ENCODE measurements around the gene LANCL2.
"Not testable (repeated sequence)": the region's sequence is repeated elsewhere in the genome, so short reads cannot be mapped to it uniquely, and the experiment has no call there.

The LANCL2 gene

DNA sequence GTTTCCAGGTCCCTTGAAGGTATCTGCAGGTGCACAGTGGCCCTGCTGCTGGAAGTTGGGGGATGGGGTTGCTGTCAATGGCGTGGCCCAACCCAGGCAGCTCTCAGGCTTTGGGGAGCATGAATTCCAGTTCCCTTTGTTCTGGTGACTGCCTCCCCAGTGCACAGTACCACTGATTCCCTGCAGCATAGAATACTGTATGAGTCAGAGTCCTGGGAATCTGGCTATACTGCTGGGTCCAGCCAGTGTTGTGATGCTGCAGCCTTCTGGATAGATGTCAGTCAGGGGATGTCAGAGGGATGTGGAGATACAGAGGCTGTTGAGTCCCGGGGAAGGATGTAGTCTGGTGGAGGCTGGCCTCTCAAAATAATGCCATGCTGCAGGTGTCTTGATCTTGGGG, 99.3 kb downstream of the LANCL2 start:
- Histone ChIP-seq H3K27me3 (ENCODE audit: low read depth, low read length) (no peaks in the 10 kb centered on the region), H3K9me3 (ENCODE audit: control insufficient read depth in 1 of 2, low read length in 2 of 2) (no peaks in the 10 kb centered on the region), H3K4me3 (ENCODE audit: low read depth in 1 of 2, low read length in 2 of 2) (no peak overlapping the region), H3K27ac (ENCODE audit: low read length) (no peak overlapping the region), H3K36me3 (ENCODE audit: control insufficient read depth in 1 of 2, insufficient read depth in 2 of 2, low read length in 2 of 2) (peaks cover 20 to 22% of the 10 kb centered on the region in 2 donors), H3K4me1 (ENCODE audit: control insufficient read depth in 1 of 2, insufficient read depth in 2 of 2, low read length in 2 of 2) (no peaks in the 10 kb centered on the region)

GRCh38 chr7:55465691-55466090, 100.6 kb downstream of the LANCL2 start:
- no peaks in the 10 kb centered on the region for H3K9me3 ChIP-seq (ENCODE audit: control insufficient read depth in 1 of 2, low read length in 2 of 2)
- H3K4me1 ChIP-seq (ENCODE audit: control insufficient read depth in 1 of 2, insufficient read depth in 2 of 2, low read length in 2 of 2): no peaks in the 10 kb centered on the region
- H3K27me3 ChIP-seq (ENCODE audit: low read depth, low read length): no peaks in the 10 kb centered on the region
- H3K27ac ChIP-seq (ENCODE audit: low read length): no peak overlapping the region
- no peak overlapping the region for H3K4me3 ChIP-seq (ENCODE audit: low read depth in 1 of 2, low read length in 2 of 2)
- H3K36me3 ChIP-seq (ENCODE audit: control insufficient read depth in 1 of 2, insufficient read depth in 2 of 2, low read length in 2 of 2): peaks cover 20 to 22% of the 10 kb centered on the region in 2 donors

DNA sequence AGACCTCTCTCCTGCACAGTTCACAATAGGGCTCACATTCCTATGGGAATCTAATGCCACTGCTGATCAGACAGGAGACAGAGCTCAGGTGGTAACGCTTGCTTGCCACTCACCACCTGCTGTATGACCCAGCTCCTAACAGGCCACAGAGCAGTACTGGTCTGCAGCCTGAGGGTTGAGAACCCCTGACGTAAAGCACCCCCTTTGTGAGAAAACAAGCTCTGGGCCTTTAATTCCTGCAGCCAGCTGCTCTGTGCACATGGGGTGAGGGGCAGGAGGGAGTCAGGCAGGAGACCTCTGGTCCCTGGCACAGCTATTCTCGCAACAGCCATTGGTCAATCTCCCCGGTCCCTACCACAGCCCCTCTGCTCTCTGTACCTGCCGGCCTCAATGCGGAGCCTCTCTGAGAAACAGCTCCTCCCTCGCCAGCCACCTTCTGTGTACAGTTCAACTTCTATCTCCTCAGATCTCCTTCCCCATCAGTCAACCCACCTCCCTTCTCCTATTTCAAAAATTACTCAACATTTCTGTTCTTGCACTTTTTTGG, 102.0 kb downstream of the LANCL2 start:
- H3K4me1 ChIP-seq (ENCODE audit: control insufficient read depth in 1 of 2, insufficient read depth in 2 of 2, low read length in 2 of 2): no peaks in the 10 kb centered on the region
- no peak overlapping the region for H3K27ac ChIP-seq (ENCODE audit: low read length)
- H3K27me3 ChIP-seq (ENCODE audit: low read depth, low read length): no peaks in the 10 kb centered on the region
- no peak overlapping the region for H3K4me3 ChIP-seq (ENCODE audit: low read depth in 1 of 2, low read length in 2 of 2)
- H3K9me3 ChIP-seq (ENCODE audit: control insufficient read depth in 1 of 2, low read length in 2 of 2): no peaks in the 10 kb centered on the region
- H3K36me3 ChIP-seq (ENCODE audit: control insufficient read depth in 1 of 2, insufficient read depth in 2 of 2, low read length in 2 of 2): peaks cover 20 to 22% of the 10 kb centered on the region in 2 donors

- Histone ChIP-seq H3K36me3 (ENCODE audit: control insufficient read depth in 1 of 2, insufficient read depth in 2 of 2, low read length in 2 of 2) (peaks cover 20 to 21% of the 10 kb centered on the region in 2 donors), H3K9me3 (ENCODE audit: control insufficient read depth in 1 of 2, low read length in 2 of 2) (no peaks in the 10 kb centered on the region), H3K27ac (ENCODE audit: low read length) (no peak overlapping the region), H3K4me1 (ENCODE audit: control insufficient read depth in 1 of 2, insufficient read depth in 2 of 2, low read length in 2 of 2) (no peaks in the 10 kb centered on the region), H3K27me3 (ENCODE audit: low read depth, low read length) (no peaks in the 10 kb centered on the region), H3K4me3 (ENCODE audit: low read depth in 1 of 2, low read length in 2 of 2) (no peak overlapping the region)
These were observed 103.4 kb downstream of the LANCL2 start for GRCh38 chr7:55468495-55468894.

DNA sequence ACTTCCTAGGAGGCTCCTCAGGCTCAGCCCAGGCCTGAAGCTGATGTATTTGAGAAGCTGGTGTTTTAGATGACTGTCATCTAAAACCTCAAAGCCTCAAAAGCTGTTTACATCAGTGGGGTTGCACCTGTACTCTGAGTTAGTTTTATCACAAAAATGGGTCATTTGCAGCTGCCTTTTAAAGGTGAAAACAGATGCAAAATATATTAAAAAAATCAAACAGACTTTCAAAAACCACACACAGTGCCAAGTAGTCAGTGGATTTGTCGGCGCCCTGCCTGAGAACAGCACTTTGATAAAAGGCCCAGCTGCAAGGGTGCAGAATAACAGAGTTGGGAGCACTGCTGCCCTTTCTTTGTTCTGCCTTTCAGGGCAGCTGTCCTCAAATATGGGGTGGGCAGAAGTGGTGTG, 104.1 kb downstream of the LANCL2 start:
- no peaks in the 10 kb centered on the region for H3K9me3 ChIP-seq (ENCODE audit: control insufficient read depth in 1 of 2, low read length in 2 of 2)
- no peak overlapping the region for H3K27ac ChIP-seq (ENCODE audit: low read length)
- H3K4me1 ChIP-seq (ENCODE audit: control insufficient read depth in 1 of 2, insufficient read depth in 2 of 2, low read length in 2 of 2): no peaks in the 10 kb centered on the region
- no peak overlapping the region for H3K4me3 ChIP-seq (ENCODE audit: low read depth in 1 of 2, low read length in 2 of 2)
- no peaks in the 10 kb centered on the region for H3K27me3 ChIP-seq (ENCODE audit: low read depth, low read length)
- H3K36me3 ChIP-seq (ENCODE audit: control insufficient read depth in 1 of 2, insufficient read depth in 2 of 2, low read length in 2 of 2): peaks cover 13 to 14% of the 10 kb centered on the region in 2 donors

DNA sequence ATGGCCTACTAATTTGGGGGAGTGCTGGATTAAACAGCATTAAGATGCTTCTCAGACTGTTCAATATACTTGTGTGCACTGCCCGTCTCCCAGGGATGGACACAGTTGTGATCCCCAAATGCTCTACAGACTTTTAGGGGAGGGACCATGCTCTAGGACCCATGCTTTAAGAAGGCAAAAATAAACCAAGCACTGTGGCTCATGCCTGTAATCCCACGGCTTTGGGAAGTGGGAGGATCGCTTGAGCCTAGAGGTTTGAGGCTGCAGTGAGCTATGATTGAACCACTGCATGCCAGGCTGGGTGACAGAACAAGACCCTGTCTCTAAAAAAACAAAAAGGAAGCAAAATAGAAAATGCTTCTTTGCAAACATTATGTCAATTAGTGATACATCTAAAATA, 104.6 kb downstream of the LANCL2 start:
- Histone ChIP-seq H3K36me3 (ENCODE audit: control insufficient read depth in 1 of 2, insufficient read depth in 2 of 2, low read length in 2 of 2) (peaks cover 9 to 11% of the 10 kb centered on the region in 2 donors), H3K9me3 (ENCODE audit: control insufficient read depth in 1 of 2, low read length in 2 of 2) (no peaks in the 10 kb centered on the region), H3K4me3 (ENCODE audit: low read depth in 1 of 2, low read length in 2 of 2) (no peak overlapping the region), H3K4me1 (ENCODE audit: control insufficient read depth in 1 of 2, insufficient read depth in 2 of 2, low read length in 2 of 2) (no peaks in the 10 kb centered on the region), H3K27ac (ENCODE audit: low read length) (no peak overlapping the region), H3K27me3 (ENCODE audit: low read depth, low read length) (no peaks in the 10 kb centered on the region)

GRCh38 chr7:55470261-55470660, 105.1 kb downstream of the LANCL2 start:
- Histone ChIP-seq H3K4me1 (ENCODE audit: control insufficient read depth in 1 of 2, insufficient read depth in 2 of 2, low read length in 2 of 2) (no peaks in the 10 kb centered on the region), H3K4me3 (ENCODE audit: low read depth in 1 of 2, low read length in 2 of 2) (no peak overlapping the region), H3K27me3 (ENCODE audit: low read depth, low read length) (no peaks in the 10 kb centered on the region), H3K36me3 (ENCODE audit: control insufficient read depth in 1 of 2, insufficient read depth in 2 of 2, low read length in 2 of 2) (peaks cover 4 to 7% of the 10 kb centered on the region in 2 donors), H3K9me3 (ENCODE audit: control insufficient read depth in 1 of 2, low read length in 2 of 2) (no peaks in the 10 kb centered on the region), H3K27ac (ENCODE audit: low read length) (no peak overlapping the region)

DNA sequence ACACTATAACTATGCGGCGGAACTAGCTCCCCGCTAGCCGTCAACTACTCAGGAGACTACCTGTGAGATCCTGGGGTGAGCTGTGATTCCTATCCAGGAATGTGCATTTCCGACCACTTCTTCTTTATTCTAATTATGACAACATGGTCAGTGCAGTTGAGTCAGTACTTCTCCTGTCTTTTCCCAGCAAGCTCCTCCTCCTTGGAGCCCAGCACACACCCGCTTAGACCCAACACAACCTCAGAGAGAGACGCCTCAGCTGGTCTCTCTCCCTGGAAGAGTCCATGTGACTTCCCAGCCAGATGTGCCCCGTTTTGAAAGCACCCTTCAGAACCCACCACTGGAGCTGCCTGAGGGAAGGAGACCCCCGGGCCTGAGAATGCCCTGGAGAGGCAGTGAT, 106.5 kb downstream of the LANCL2 start:
- H3K36me3 ChIP-seq (ENCODE audit: control insufficient read depth in 1 of 2, insufficient read depth in 2 of 2, low read length in 2 of 2); H3K4me1 ChIP-seq (ENCODE audit: control insufficient read depth in 1 of 2, insufficient read depth in 2 of 2, low read length in 2 of 2); H3K4me3 ChIP-seq (ENCODE audit: low read depth in 1 of 2, low read length in 2 of 2); H3K27me3 ChIP-seq (ENCODE audit: low read depth, low read length); H3K9me3 ChIP-seq (ENCODE audit: control insufficient read depth in 1 of 2, low read length in 2 of 2); H3K27ac ChIP-seq (ENCODE audit: low read length): not testable (repeated sequence)

DNA sequence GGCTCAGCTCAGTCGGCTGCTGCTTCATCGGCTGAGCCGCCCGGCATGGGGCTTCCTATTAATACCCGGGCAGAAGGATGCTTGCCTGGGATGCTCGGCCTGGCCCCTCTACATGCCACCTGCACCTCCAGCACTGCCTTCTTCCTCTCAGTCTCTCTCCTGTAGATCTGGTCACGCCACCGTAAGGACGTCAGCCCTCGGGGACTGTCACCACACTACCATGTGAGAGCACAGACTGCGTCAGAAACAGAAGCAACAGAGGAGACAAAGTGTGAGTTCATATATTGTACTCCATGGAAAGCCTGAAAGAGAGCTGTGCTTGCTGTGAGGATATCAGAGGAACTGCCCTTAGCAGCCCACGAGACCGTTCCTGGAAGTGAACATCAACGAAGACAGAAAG, 107.3 kb downstream of the LANCL2 start:
- H3K9me3 ChIP-seq (ENCODE audit: control insufficient read depth in 1 of 2, low read length in 2 of 2); H3K36me3 ChIP-seq (ENCODE audit: control insufficient read depth in 1 of 2, insufficient read depth in 2 of 2, low read length in 2 of 2); H3K27me3 ChIP-seq (ENCODE audit: low read depth, low read length); H3K4me3 ChIP-seq (ENCODE audit: low read depth in 1 of 2, low read length in 2 of 2); H3K4me1 ChIP-seq (ENCODE audit: control insufficient read depth in 1 of 2, insufficient read depth in 2 of 2, low read length in 2 of 2); H3K27ac ChIP-seq (ENCODE audit: low read length): not testable (repeated sequence)

DNA sequence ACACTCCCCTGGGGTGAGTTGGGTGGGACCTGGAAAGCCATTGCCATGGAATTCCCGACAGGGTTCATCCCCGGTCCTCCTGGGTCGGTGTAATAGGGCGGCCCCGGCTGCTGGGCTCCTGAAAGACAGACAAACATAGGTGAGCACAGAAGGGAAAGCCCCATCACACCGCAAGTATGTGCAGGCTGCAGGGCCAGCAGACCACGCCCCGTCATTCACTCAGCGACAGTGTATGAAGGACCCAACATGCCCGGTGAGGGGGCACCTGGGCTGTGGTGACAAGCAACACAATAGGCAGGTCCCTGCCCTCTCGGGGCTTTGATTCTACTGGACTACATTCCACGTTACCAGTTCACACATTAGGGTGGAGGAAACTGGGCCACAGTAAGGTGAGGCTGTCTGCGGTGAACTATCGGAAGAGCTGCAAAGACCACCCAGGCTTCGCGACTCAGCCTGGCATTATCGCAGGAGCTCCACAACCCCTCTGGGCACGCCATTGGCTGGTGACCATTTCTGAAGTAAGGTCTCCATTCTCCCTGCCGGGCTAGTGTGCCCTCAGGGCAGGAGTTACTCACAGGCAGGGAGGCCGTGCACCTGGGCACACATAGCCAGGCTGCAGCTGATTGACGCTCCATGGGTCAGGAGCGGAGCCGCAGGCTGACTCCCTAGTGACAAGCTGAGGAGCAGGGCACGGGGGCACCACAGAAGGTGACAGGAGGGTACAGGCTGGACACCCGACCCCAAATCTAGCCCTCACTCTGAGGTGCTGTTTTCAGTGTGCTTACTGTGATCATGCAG, 108.0 kb downstream of the LANCL2 start:
- Histone ChIP-seq H3K4me3 (ENCODE audit: low read depth in 1 of 2, low read length in 2 of 2) (no peak overlapping the region), H3K36me3 (ENCODE audit: control insufficient read depth in 1 of 2, insufficient read depth in 2 of 2, low read length in 2 of 2) (peaks cover 0 to 6% of the 10 kb centered on the region in 2 donors), H3K27ac (ENCODE audit: low read length) (no peak overlapping the region), H3K4me1 (ENCODE audit: control insufficient read depth in 1 of 2, insufficient read depth in 2 of 2, low read length in 2 of 2) (no peaks in the 10 kb centered on the region), H3K27me3 (ENCODE audit: low read depth, low read length) (no peaks in the 10 kb centered on the region), H3K9me3 (ENCODE audit: control insufficient read depth in 1 of 2, low read length in 2 of 2) (no peaks in the 10 kb centered on the region)

DNA sequence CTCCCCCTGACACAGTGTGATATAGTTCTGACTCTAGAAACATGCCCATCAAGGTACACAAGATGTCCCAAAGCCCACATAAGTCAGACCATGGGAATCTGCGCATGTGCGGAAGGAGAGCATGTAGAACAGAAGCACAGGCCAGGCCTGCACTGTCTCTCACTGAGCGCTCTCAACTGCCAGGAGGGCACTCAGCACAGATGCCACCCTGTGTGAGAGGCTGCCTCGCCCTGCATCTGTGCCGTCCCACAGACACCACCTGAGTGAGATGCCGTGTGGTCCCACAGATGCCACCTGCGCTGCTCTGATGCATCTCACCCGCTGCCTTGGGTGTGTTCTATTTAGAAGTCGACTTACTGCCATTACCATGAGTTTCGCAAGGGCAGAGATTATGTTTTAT, 108.8 kb downstream of the LANCL2 start:
- Histone ChIP-seq H3K36me3 (ENCODE audit: control insufficient read depth in 1 of 2, insufficient read depth in 2 of 2, low read length in 2 of 2) (peaks cover 0 to 6% of the 10 kb centered on the region in 2 donors), H3K27me3 (ENCODE audit: low read depth, low read length) (no peaks in the 10 kb centered on the region), H3K9me3 (ENCODE audit: control insufficient read depth in 1 of 2, low read length in 2 of 2) (no peaks in the 10 kb centered on the region), H3K4me1 (ENCODE audit: control insufficient read depth in 1 of 2, insufficient read depth in 2 of 2, low read length in 2 of 2) (peaks cover 0 to 4% of the 10 kb centered on the region in 2 donors), H3K27ac (ENCODE audit: low read length) (no peak overlapping the region), H3K4me3 (ENCODE audit: low read depth in 1 of 2, low read length in 2 of 2) (no peak overlapping the region)

Data from muscle layer of duodenum (tissue), 2 donors.